ENCODE results near the gene SUSD1.

Gene SUSD1

GRCh38 chr9:112051812-112052211, 123.3 kb downstream of the SUSD1 start:
- H3K27ac ChIP-seq: no peak overlapping the region
- ChIA-PET CTCF (interaction anchor here (1.1 kb wide), 1 partner anchor 23 kb away, joined by 4 read pairs; no protein-coding TSS in a partner anchor), POLR2A (ENCODE audit: low non-redundant PET) (no interaction called here)

GRCh38 chr9:112050544-112051475, 124.3 kb downstream of the SUSD1 start:
- ChIA-PET POLR2A (ENCODE audit: low non-redundant PET) (no interaction called here), CTCF (interaction anchor here (0.5 to 1.3 kb wide), 4 partner anchors 24 to 219 kb away, joined by 3 to 4 read pairs (median 3); no protein-coding TSS in a partner anchor)
- no peak for TF ChIP-seq CTCF (conservative IDR thresholded peaks at IDR 0.05; ENCODE audit: low read depth)
- DNase-seq (ENCODE audit: low spot score): peak; percentile 87
- H3K27ac ChIP-seq: peak overlapping the region; percentile 78

More at GRCh38 chr9:112051812-112052211, 123.3 kb downstream of the SUSD1 start:
- DNase-seq (ENCODE audit: low spot score): no peak
- TF ChIP-seq CTCF (conservative IDR thresholded peaks at IDR 0.05; ENCODE audit: low read depth): no peak

- ChIA-PET CTCF (interaction anchor here (0.6 to 1.3 kb wide), 6 partner anchors 25 to 1871 kb away, joined by 3 to 7 read pairs (median 3); no protein-coding TSS in a partner anchor), POLR2A (ENCODE audit: low non-redundant PET) (no interaction called here)
- H3K27ac ChIP-seq: peak overlapping the region; percentile 78
- DNase-seq (ENCODE audit: low spot score): no peak
- no peak for TF ChIP-seq CTCF (conservative IDR thresholded peaks at IDR 0.05; ENCODE audit: low read depth)
These were observed 125.1 kb downstream of the SUSD1 start for GRCh38 chr9:112049811-112050516.

GRCh38 chr9:112048924-112049691, 126.0 kb downstream of the SUSD1 start:
- H3K27ac ChIP-seq: no peak overlapping the region
- ChIA-PET CTCF (interaction anchor here (0.6 to 1.3 kb wide), 3 partner anchors 26 to 1872 kb away, joined by 3 read pairs; no protein-coding TSS in a partner anchor), POLR2A (ENCODE audit: low non-redundant PET) (no interaction called here)
- DNase-seq (ENCODE audit: low spot score): no peak
- no peak for TF ChIP-seq CTCF (conservative IDR thresholded peaks at IDR 0.05; ENCODE audit: low read depth)

GRCh38 chr9:112047538-112048066, 127.5 kb downstream of the SUSD1 start:
- POLR2A ChIA-PET (ENCODE audit: low non-redundant PET): no interaction called here
- CTCF ChIA-PET: no interaction called here

More at GRCh38 chr9:112047538-112048066, 127.5 kb downstream of the SUSD1 start:
- TF ChIP-seq CTCF (conservative IDR thresholded peaks at IDR 0.05; ENCODE audit: low read depth): no peak
- no peak overlapping the region for H3K27ac ChIP-seq
- DNase-seq (ENCODE audit: low spot score): no peak
